Keratinocyte (primary cell): ENCODE measurements around the gene PHF23. TPM values are rescaled to one million over a fixed set of nuclear protein-coding genes. Genes with fewer than 3 reads are reported as not detected.

Experiments used
- DNase-seq: peaks from one replicate; pipeline ENCODE4 v3.0.0-alpha.2; 2011; ENCODE audit warnings: low read depth, missing footprints, low spot score
- FAIRE-seq: peaks from 2 replicates; lab custom pipeline; 2011; peaks lifted over from hg19 to GRCh38; lab: Jason Lieb, UNC
- H2AFZ ChIP-seq: 2 replicates; pipeline ENCODE4 v1.6.0; 2012; ENCODE audit warnings: low read length, control low read depth, inconsistent platforms; ENCODE audit not compliant: control insufficient read depth
- H3K27ac ChIP-seq: 2 replicates; pipeline ENCODE4 v1.5.1; 2011; ENCODE audit warnings: low read length; ENCODE audit not compliant: control insufficient read depth, insufficient read depth
- H3K27me3 ChIP-seq: 3 replicates; pipeline ENCODE4 v1.6.0; 2011; ENCODE audit warnings: low read length; ENCODE audit not compliant: control insufficient read depth, insufficient read depth; ENCODE audit errors: extremely low read depth
- H3K36me3 ChIP-seq, 2 experiments: 2 replicates in 1 of 2; 3 replicates in 1 of 2; pipeline ENCODE4 v1.5.1; 2011; ENCODE audit warnings: low read length in 2 of 2, mild to moderate bottlenecking in 1 of 2; ENCODE audit not compliant: control insufficient read depth in 2 of 2, insufficient read depth in 2 of 2; ENCODE audit errors: extremely low read depth in 1 of 2
- H3K4me1 ChIP-seq: 3 replicates; pipeline ENCODE4 v1.5.1; 2011; ENCODE audit warnings: low read length; ENCODE audit not compliant: control insufficient read depth, insufficient read depth; ENCODE audit errors: extremely low read depth
- H3K4me2 ChIP-seq: 3 replicates; pipeline ENCODE4 v1.6.0; 2011; ENCODE audit warnings: low read depth, low read length; ENCODE audit not compliant: control insufficient read depth, insufficient read depth; ENCODE audit errors: extremely low read depth
- H3K4me3 ChIP-seq, 3 experiments: fragments of 200-600 bp in 1 of 3; sonication (generic) in 1 of 3; 2 replicates in 2 of 3; 3 replicates in 1 of 3; pipeline ENCODE4 v1.5.1; 2011 to 2016; ENCODE audit warnings: low read length in 3 of 3, mild to moderate bottlenecking in 3 of 3, control low read depth in 2 of 3, inconsistent platforms in 1 of 3, low read depth in 1 of 3, mixed read lengths in 1 of 3, mixed run types in 1 of 3, moderate library complexity in 1 of 3; ENCODE audit not compliant: control insufficient read depth in 2 of 3, insufficient read depth in 2 of 3; ENCODE audit errors: extremely low read depth in 1 of 3
- H3K79me2 ChIP-seq: 2 replicates; pipeline ENCODE4 v1.6.0; 2012; ENCODE audit warnings: low read length; ENCODE audit not compliant: control insufficient read depth, insufficient read depth
- H3K9ac ChIP-seq: 3 replicates; pipeline ENCODE4 v1.6.0; 2011; ENCODE audit warnings: low read length; ENCODE audit not compliant: control insufficient read depth, insufficient read depth; ENCODE audit errors: extremely low read depth
- H3K9me1 ChIP-seq: 3 replicates; pipeline ENCODE4 v1.6.0; 2011; ENCODE audit warnings: low read length; ENCODE audit not compliant: control insufficient read depth, insufficient read depth; ENCODE audit errors: extremely low read depth
- H3K9me3 ChIP-seq: 2 replicates; pipeline ENCODE4 v1.5.1; 2012; ENCODE audit warnings: low read depth, low read length; ENCODE audit not compliant: control insufficient read depth
- H4K20me1 ChIP-seq: 3 replicates; pipeline ENCODE4 v1.6.0; 2011; ENCODE audit warnings: low read length; ENCODE audit not compliant: control insufficient read depth, insufficient read depth; ENCODE audit errors: extremely low read depth
- EZH2 ChIP-seq: IDR thresholded peaks from one replicate; pipeline ENCODE4 v1.6.1; 2012; ENCODE audit warnings: inconsistent platforms, mild to moderate bottlenecking, low read length, moderate library complexity
- dilution Hi-C: fragments of 300-500 bp; cut with MboI; formaldehyde crosslinking; loops from one replicate; pipeline ENCODE4 v1.7.0; 2020; ENCODE audit warnings: low sequenced_read_pairs; ENCODE audit not compliant: extremely low pct_ligation_motif_present
- polyA plus RNA-seq, 5 experiments: library from polyadenylated mRNA; depleted of rRNA in 3 of 5; stranded (reverse) in 3 of 5; stranded (forward) in 1 of 5; unstranded in 1 of 5; fragments of >200 nt; gene quantifications; 1 replicate in 1 of 5; 2 replicates in 3 of 5; 3 replicates in 1 of 5; pipeline versions ENCODE4 v1.2.1 to v1.2.3, GENCODE V29; 2011 to 2012; ENCODE audit warnings: missing spikeins in 2 of 5, low read depth in 1 of 5, low replicate concordance in 1 of 5
- small RNA-seq, 3 experiments: library from RNA; depleted of rRNA; stranded (forward); fragments of <200 nt; gene quantifications; one replicate each; pipeline ENCODE3, GENCODE V24; 2012; ENCODE audit warnings: low read depth in 3 of 3, low replicate concordance in 1 of 3; ENCODE audit not compliant: insufficient read length in 3 of 3
- TF ChIP-seq, protein P1 (sequence below), 3 experiments: IDR thresholded peaks in 1 of 3; conservative IDR thresholded peaks in 1 of 3; optimal IDR thresholded peaks in 1 of 3; 2 replicates in 2 of 3; 3 replicates in 1 of 3; pipeline versions ENCODE3 to v1.5.1; 2011; ENCODE audit warnings: low read length in 3 of 3, mild to moderate bottlenecking in 3 of 3, moderate library complexity in 2 of 3, control low read depth in 1 of 3, inconsistent platforms in 1 of 3; ENCODE audit not compliant: insufficient read depth in 2 of 3; ENCODE audit errors: extremely low read depth in 1 of 3

PHF23 gene
- polyA plus RNA-seq, 1 donor (not counting 4 experiments of a cell fraction or from before 2014, with no cell fraction given), result 52.8 TPM

DNA sequence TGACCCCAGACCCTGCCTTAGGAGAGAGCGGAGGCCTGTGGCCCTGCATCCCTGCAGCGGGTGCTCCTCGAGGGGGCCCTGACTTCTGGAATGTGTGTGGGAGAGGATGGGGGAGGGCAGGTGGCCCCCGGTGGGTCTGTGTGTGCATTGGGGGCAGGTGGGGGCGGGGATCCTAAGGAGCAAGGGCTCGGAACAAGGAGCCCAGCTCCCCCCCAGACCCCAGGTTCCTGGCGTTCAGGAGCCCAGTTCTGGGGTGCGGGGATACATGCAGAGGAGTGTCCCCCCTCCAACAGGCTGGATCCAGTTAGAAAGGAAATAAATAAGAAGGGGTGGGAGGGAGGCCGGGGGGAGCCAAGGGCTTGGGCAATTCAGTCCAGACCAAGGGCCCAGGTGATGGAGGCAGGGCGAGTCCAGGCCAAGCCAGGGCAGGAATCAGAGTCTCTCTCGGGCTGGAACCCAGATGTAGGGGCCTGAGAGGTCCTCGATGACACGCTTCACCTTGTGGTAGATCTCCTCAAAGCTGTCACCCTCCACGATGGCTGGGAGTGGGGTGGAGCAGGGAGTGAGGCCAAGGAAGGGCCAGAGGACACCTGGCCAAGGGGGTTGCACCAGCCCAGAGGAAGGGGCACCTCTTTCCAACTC is 48.9 kb downstream of the PHF23 start:
- DNase-seq (no peak), FAIRE-seq (no peak)
- TF ChIP-seq, protein P1, sequence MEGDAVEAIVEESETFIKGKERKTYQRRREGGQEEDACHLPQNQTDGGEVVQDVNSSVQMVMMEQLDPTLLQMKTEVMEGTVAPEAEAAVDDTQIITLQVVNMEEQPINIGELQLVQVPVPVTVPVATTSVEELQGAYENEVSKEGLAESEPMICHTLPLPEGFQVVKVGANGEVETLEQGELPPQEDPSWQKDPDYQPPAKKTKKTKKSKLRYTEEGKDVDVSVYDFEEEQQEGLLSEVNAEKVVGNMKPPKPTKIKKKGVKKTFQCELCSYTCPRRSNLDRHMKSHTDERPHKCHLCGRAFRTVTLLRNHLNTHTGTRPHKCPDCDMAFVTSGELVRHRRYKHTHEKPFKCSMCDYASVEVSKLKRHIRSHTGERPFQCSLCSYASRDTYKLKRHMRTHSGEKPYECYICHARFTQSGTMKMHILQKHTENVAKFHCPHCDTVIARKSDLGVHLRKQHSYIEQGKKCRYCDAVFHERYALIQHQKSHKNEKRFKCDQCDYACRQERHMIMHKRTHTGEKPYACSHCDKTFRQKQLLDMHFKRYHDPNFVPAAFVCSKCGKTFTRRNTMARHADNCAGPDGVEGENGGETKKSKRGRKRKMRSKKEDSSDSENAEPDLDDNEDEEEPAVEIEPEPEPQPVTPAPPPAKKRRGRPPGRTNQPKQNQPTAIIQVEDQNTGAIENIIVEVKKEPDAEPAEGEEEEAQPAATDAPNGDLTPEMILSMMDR (optimal IDR thresholded peaks at IDR 0.05 in 1 of 3, IDR thresholded peaks at IDR 0.05 in 1 of 3, conservative IDR thresholded peaks at IDR 0.05 in 1 of 3; ENCODE audit: extremely low read depth in 1 of 3, insufficient read depth in 2 of 3, low read length in 3 of 3), result no peak
- no peak for TF ChIP-seq EZH2

GRCh38 chr17:7186241-7186640 is 53.0 kb downstream of the PHF23 start:
- no peak overlapping the region for H3K9ac ChIP-seq
- H3K9me1 ChIP-seq, result no peaks in the 10 kb centered on the region
- no peaks in the 10 kb centered on the region for H4K20me1 ChIP-seq
- H3K36me3 ChIP-seq, result no peaks in the 10 kb centered on the region
- no peak overlapping the region for H3K27ac ChIP-seq
- H3K79me2 ChIP-seq, result no peaks in the 10 kb centered on the region
- DNase-seq (no peak), FAIRE-seq (no peak)
- dilution Hi-C loops, result no loop called here
- H3K9me3 ChIP-seq, result no peaks in the 10 kb centered on the region
- no peaks in the 10 kb centered on the region for H3K4me1 ChIP-seq
- no peak overlapping the region for H3K4me3 ChIP-seq
- H3K27me3 ChIP-seq, result no peaks in the 10 kb centered on the region
- TF ChIP-seq, protein P1 (optimal IDR thresholded peaks at IDR 0.05 in 1 of 3, IDR thresholded peaks at IDR 0.05 in 1 of 3, conservative IDR thresholded peaks at IDR 0.05 in 1 of 3; ENCODE audit: extremely low read depth in 1 of 3, insufficient read depth in 2 of 3, low read length in 3 of 3), result peak in 2 of 3 experiments; percentile 25 to 40
- no peak for TF ChIP-seq EZH2
- H2AFZ ChIP-seq, result no peak overlapping the region
- no peak overlapping the region for H3K4me2 ChIP-seq

More for the DNA sequence above, 48.9 kb downstream of the PHF23 start:
- H3K4me3 ChIP-seq, result no peak overlapping the region
- no peaks in the 10 kb centered on the region for H3K79me2 ChIP-seq
- no peaks in the 10 kb centered on the region for H3K4me1 ChIP-seq
- no peaks in the 10 kb centered on the region for H3K36me3 ChIP-seq
- no peak overlapping the region for H3K9ac ChIP-seq
- H3K27ac ChIP-seq, result no peak overlapping the region
- H4K20me1 ChIP-seq, result no peaks in the 10 kb centered on the region
- H3K9me3 ChIP-seq, result no peaks in the 10 kb centered on the region
- H3K9me1 ChIP-seq, result no peaks in the 10 kb centered on the region
- H3K27me3 ChIP-seq, result no peaks in the 10 kb centered on the region
- dilution Hi-C loops, result no loop called here
- no peak overlapping the region for H2AFZ ChIP-seq
- H3K4me2 ChIP-seq, result no peak overlapping the region

Small RNA genes within 50 kb of the gene (small RNA-seq; reads per million reads assigned to genes)
- gene AC120057.4, result 0 reads per million in 3 experiments
- gene MIR324, result 18.2 to 619 (median 602) reads per million in 3 experiments
- gene RF00019, result 0 reads per million in 3 experiments

Other genes with a start within 250 kb of the PHF23 start
- gene ALOX12, start 243.4 kb downstream of the PHF23 start, polyA plus RNA-seq, result 0.19 to 0.35 TPM (median 0.22 TPM) in 3 replicates
- 87.0 to 267 TPM (median 99.7 TPM) in 3 replicates for gene RNASEK, start 226.8 kb downstream of the PHF23 start, polyA plus RNA-seq
- not detected in 3 replicates for gene BCL6B, start 216.4 kb downstream of the PHF23 start, polyA plus RNA-seq
- 2.2 to 6.9 TPM (median 2.7 TPM) in 3 replicates for gene SLC16A13, start 203.4 kb downstream of the PHF23 start, polyA plus RNA-seq
- 0.09 TPM in 1 of 3 replicates, not detected in the others for gene SLC16A11, start 195.4 kb downstream of the PHF23 start, polyA plus RNA-seq
- gene CLEC10A, start 159.2 kb downstream of the PHF23 start, polyA plus RNA-seq, result not detected in 3 replicates
- gene ASGR2, start 124.6 kb downstream of the PHF23 start, polyA plus RNA-seq, result not detected in 3 replicates
- 0.12 to 0.22 TPM (median 0.18 TPM) in 3 replicates for gene ASGR1, start 60.1 kb downstream of the PHF23 start, polyA plus RNA-seq
- gene DLG4, start 19.6 kb downstream of the PHF23 start, polyA plus RNA-seq, result 4.5 to 7.2 TPM (median 5.5 TPM) in 3 replicates
- gene ACADVL, start 19.5 kb downstream of the PHF23 start, polyA plus RNA-seq, result 300 to 633 TPM (median 301 TPM) in 3 replicates
- 3.7 to 6.3 TPM (median 4.7 TPM) in 3 replicates for gene DVL2, start 4.9 kb downstream of the PHF23 start, polyA plus RNA-seq
- gene GABARAP, start 3.0 kb upstream of the PHF23 start, polyA plus RNA-seq, result 271 to 416 TPM (median 391 TPM) in 3 replicates
- gene CTDNEP1, start 12.3 kb upstream of the PHF23 start, polyA plus RNA-seq, result 60.8 to 143 TPM (median 66.2 TPM) in 3 replicates
- gene ELP5, start 12.8 kb upstream of the PHF23 start, polyA plus RNA-seq, result 19.4 to 24.9 TPM (median 21.4 TPM) in 3 replicates
- gene CLDN7, start 23.0 kb upstream of the PHF23 start, polyA plus RNA-seq, result 6.3 to 9.0 TPM (median 6.8 TPM) in 3 replicates
- 0.05 TPM in 1 of 3 replicates, not detected in the others for gene SLC2A4, start 42.3 kb upstream of the PHF23 start, polyA plus RNA-seq
- gene YBX2, start 55.2 kb upstream of the PHF23 start, polyA plus RNA-seq, result 0.01 to 0.05 TPM (median 0.05 TPM) in 3 replicates
- gene EIF5A, start 68.2 kb upstream of the PHF23 start, polyA plus RNA-seq, result 769 to 1,493 TPM (median 948 TPM) in 3 replicates
- gene GPS2, start 75.9 kb upstream of the PHF23 start, polyA plus RNA-seq, result 20.7 to 54.1 TPM (median 24.7 TPM) in 3 replicates
- 11.3 to 18.9 TPM (median 13.5 TPM) in 3 replicates for gene NEURL4, start 89.9 kb upstream of the PHF23 start, polyA plus RNA-seq
- gene ACAP1, start 97.1 kb upstream of the PHF23 start, polyA plus RNA-seq, result 0.33 to 3.1 TPM (median 1.7 TPM) in 3 replicates
- 17.5 to 33.7 TPM (median 18.5 TPM) in 3 replicates for gene KCTD11, start 112.7 kb upstream of the PHF23 start, polyA plus RNA-seq
- gene TMEM95, start 115.7 kb upstream of the PHF23 start, polyA plus RNA-seq, result not detected in 3 replicates
- 10.6 to 15.8 TPM (median 12.1 TPM) in 3 replicates for gene TNK1, start 141.6 kb upstream of the PHF23 start, polyA plus RNA-seq
- gene PLSCR3, start 155.1 kb upstream of the PHF23 start, polyA plus RNA-seq, result 30.5 to 82.8 TPM (median 36.9 TPM) in 3 replicates
- gene TMEM256, start 164.6 kb upstream of the PHF23 start, polyA plus RNA-seq, result 68.1 to 131 TPM (median 90.1 TPM) in 3 replicates
- 2.5 to 4.9 TPM (median 4.8 TPM) in 3 replicates for gene NLGN2, start 168.4 kb upstream of the PHF23 start, polyA plus RNA-seq
- not detected in 3 replicates for gene SPEM1, start 180.9 kb upstream of the PHF23 start, polyA plus RNA-seq
- gene SPEM2, start 186.2 kb upstream of the PHF23 start, polyA plus RNA-seq, result not detected in 3 replicates
- not detected in 3 replicates for gene SPEM3, start 189.4 kb upstream of the PHF23 start, polyA plus RNA-seq
- 6.8 to 10.0 TPM (median 9.1 TPM) in 3 replicates for gene TMEM102, start 196.0 kb upstream of the PHF23 start, polyA plus RNA-seq
- 27.4 to 46.9 TPM (median 30.4 TPM) in 3 replicates for gene FGF11, start 200.1 kb upstream of the PHF23 start, polyA plus RNA-seq
- gene CHRNB1, start 205.6 kb upstream of the PHF23 start, polyA plus RNA-seq, result 13.1 to 51.3 TPM (median 22.0 TPM) in 3 replicates
- gene ZBTB4, start 240.2 kb upstream of the PHF23 start, polyA plus RNA-seq, result 20.9 to 23.9 TPM (median 21.8 TPM) in 3 replicates
- gene SLC35G6, start 242.0 kb upstream of the PHF23 start, polyA plus RNA-seq, result not detected in 3 replicates
- 8.3 to 24.3 TPM (median 17.5 TPM) in 3 replicates for gene POLR2A, start 244.9 kb upstream of the PHF23 start, polyA plus RNA-seq